IMR-90 (cell line): ENCODE measurements around the gene A1CF. TPM values are rescaled to one million over a fixed set of nuclear protein-coding genes. Genes with fewer than 3 reads are reported as not detected.

ENCODE experiments used
- ATAC-seq: fragments of 200-7000 bp; cut with Tn5 transposase; 2 replicates; pipeline ENCODE4 v1.9.1; 2020; ENCODE audit warnings: low read depth, mild to moderate bottlenecking, moderate library complexity
- BruUV-seq: library from RNA; stranded (reverse); fragments of 400-500 nt; replicated peaks from 2 replicates; lab custom pipeline; 2021; lab: Mats Ljungman, UMichigan
- CTCF ChIA-PET: fragments of 300-600 bp; formaldehyde crosslinking; extraction: SDS; loops from one replicate; lab custom pipeline; 2021; ENCODE audit warnings: antibody characterized with exemption; lab: Yijun Ruan, JAX
- POLR2A ChIA-PET: fragments of 300-600 bp; sonication (Branson Sonifier 250); formaldehyde crosslinking; loops from one replicate; lab custom pipeline; 2022; ENCODE audit warnings: antibody characterized with exemption; ENCODE audit not compliant: unreplicated experiment; lab: Charles Lee
- DNase-seq: peaks from one replicate; pipeline ENCODE4 v3.0.0; 2013
- H2AFZ ChIP-seq: replicated peaks from 2 replicates; pipeline ENCODE3; 2013; ENCODE audit warnings: low read length, mild to moderate bottlenecking; ENCODE audit not compliant: poor library complexity
- H2AK5ac ChIP-seq: 2 replicates; pipeline ENCODE4 v1.6.1; 2013; ENCODE audit warnings: low read depth, low read length, inconsistent platforms
- H2AK9ac ChIP-seq: replicated peaks from 2 replicates; pipeline ENCODE3; 2013; ENCODE audit warnings: mild to moderate bottlenecking, low read depth, low read length, moderate library complexity; ENCODE audit not compliant: poor library complexity
- H2BK120ac ChIP-seq: 2 replicates; pipeline ENCODE4 v1.6.1; 2013; ENCODE audit warnings: low read depth, low read length, inconsistent platforms
- H2BK15ac ChIP-seq: 3 replicates; pipeline ENCODE4 v1.6.1; 2013; ENCODE audit warnings: low read depth, low read length, inconsistent platforms
- H2BK20ac ChIP-seq: 2 replicates; pipeline ENCODE4 v1.6.1; 2013; ENCODE audit warnings: low read depth, mild to moderate bottlenecking, inconsistent platforms, low read length, moderate library complexity
- H2BK5ac ChIP-seq: 2 replicates; pipeline ENCODE4 v1.6.1; 2013; ENCODE audit warnings: mild to moderate bottlenecking, low read depth, low read length, inconsistent platforms; ENCODE audit not compliant: poor library complexity, severe bottlenecking
- H3K14ac ChIP-seq: replicated peaks from 2 replicates; pipeline ENCODE4 v1.6.1; 2013; ENCODE audit warnings: low read depth, low read length, inconsistent platforms
- H3K18ac ChIP-seq: 2 replicates; pipeline ENCODE4 v1.6.1; 2013; ENCODE audit warnings: low read depth, low read length, control low read depth
- H3K23ac ChIP-seq: 2 replicates; pipeline ENCODE4 v1.6.1; 2013; ENCODE audit warnings: low read depth, low read length, inconsistent platforms
- H3K27ac ChIP-seq: 2 replicates; pipeline ENCODE4 v1.5.1; 2013; ENCODE audit warnings: mild to moderate bottlenecking, control low read depth, low read length; ENCODE audit not compliant: insufficient read depth
- H3K27me3 ChIP-seq: 2 replicates; pipeline ENCODE4 v1.6.1; 2013; ENCODE audit warnings: low read length; ENCODE audit not compliant: control insufficient read depth, insufficient read depth
- H3K36me3 ChIP-seq: 2 replicates; pipeline ENCODE4 v1.6.1; 2013; ENCODE audit warnings: low read length, mixed read lengths; ENCODE audit not compliant: control insufficient read depth, insufficient read depth
- H3K4ac ChIP-seq: 2 replicates; pipeline ENCODE4 v1.6.1; 2013; ENCODE audit warnings: low read depth, low read length, inconsistent platforms
- H3K4me1 ChIP-seq: 2 replicates; pipeline ENCODE4 v1.6.1; 2013; ENCODE audit warnings: low read length, mixed read lengths; ENCODE audit not compliant: control insufficient read depth, insufficient read depth
- H3K4me2 ChIP-seq: 2 replicates; pipeline ENCODE4 v1.6.1; 2013; ENCODE audit warnings: low read depth, mild to moderate bottlenecking, control low read depth, low read length, moderate library complexity
- H3K4me3 ChIP-seq: 2 replicates; pipeline ENCODE4 v1.5.1; 2013; ENCODE audit warnings: low read depth, mild to moderate bottlenecking, control low read depth, low read length, moderate library complexity; ENCODE audit not compliant: insufficient read depth
- H3K56ac ChIP-seq: 2 replicates; pipeline ENCODE4 v1.6.1; 2013; ENCODE audit warnings: low read length, inconsistent platforms; ENCODE audit not compliant: insufficient read depth; ENCODE audit errors: extremely low read depth
- H3K79me1 ChIP-seq, 2 experiments: 2 replicates each; pipeline ENCODE4 v1.6.1; 2013; ENCODE audit warnings: low read length in 2 of 2, inconsistent platforms in 1 of 2, low read depth in 1 of 2
- H3K9ac ChIP-seq: 2 replicates; pipeline ENCODE4 v1.6.1; 2013; ENCODE audit warnings: low read depth, low read length, control low read depth
- H3K9me1 ChIP-seq: 2 replicates; pipeline ENCODE4 v1.6.1; 2013; ENCODE audit warnings: low read length, inconsistent platforms; ENCODE audit not compliant: insufficient read depth
- H3K9me3 ChIP-seq: 2 replicates; pipeline ENCODE4 v1.6.1; 2013; ENCODE audit warnings: low read length; ENCODE audit not compliant: control insufficient read depth, insufficient read depth
- H4K20me1 ChIP-seq: 2 replicates; pipeline ENCODE4 v1.6.1; 2013; ENCODE audit warnings: low read length, inconsistent platforms; ENCODE audit not compliant: insufficient read depth
- H4K5ac ChIP-seq: 2 replicates; pipeline ENCODE4 v1.6.1; 2013; ENCODE audit warnings: mild to moderate bottlenecking, low read depth, low read length, control low read depth
- H4K8ac ChIP-seq, 2 experiments: 2 replicates each; pipeline ENCODE4 v1.6.1; 2013; ENCODE audit warnings: low read depth in 2 of 2, low read length in 2 of 2, control low read depth in 1 of 2, inconsistent platforms in 1 of 2
- H4K91ac ChIP-seq: 2 replicates; pipeline ENCODE4 v1.6.1; 2013; ENCODE audit warnings: low read depth, low read length, inconsistent platforms; ENCODE audit not compliant: insufficient read depth
- BHLHE40 ChIP-seq: fragments of 150-350 bp; IDR thresholded peaks from 2 replicates; pipeline ENCODE4 v1.6.1; 2016; ENCODE audit warnings: mild to moderate bottlenecking, low read depth, low read length
- CTCF ChIP-seq: conservative IDR thresholded peaks from 2 replicates; pipeline ENCODE4 v1.5.1; 2012; ENCODE audit warnings: mild to moderate bottlenecking, low read depth, low read length, improper control_type of control experiment
- ELK1 ChIP-seq: fragments of 150-350 bp; IDR thresholded peaks from 2 replicates; pipeline ENCODE4 v1.6.1; 2016; ENCODE audit warnings: low read depth, mild to moderate bottlenecking, low read length, moderate library complexity, borderline replicate concordance
- FOS ChIP-seq: fragments of 150-350 bp; IDR thresholded peaks from 2 replicates; pipeline ENCODE4 v1.6.1; 2016; ENCODE audit warnings: low read depth, low read length
- MAFK ChIP-seq: IDR thresholded peaks from 2 replicates; pipeline ENCODE4 v1.6.1; 2012; ENCODE audit warnings: low read depth, low read length, improper control_type of control experiment
- MAZ ChIP-seq: IDR thresholded peaks from 2 replicates; pipeline ENCODE4 v1.6.1; 2012; ENCODE audit warnings: low read depth, mild to moderate bottlenecking, low read length, improper control_type of control experiment, moderate library complexity, borderline replicate concordance
- MXI1 ChIP-seq: IDR thresholded peaks from 2 replicates; pipeline ENCODE4 v1.6.1; 2012; ENCODE audit warnings: low read depth, mild to moderate bottlenecking, low read length, moderate library complexity, borderline replicate concordance
- NFE2L2 ChIP-seq: fragments of 150-350 bp; IDR thresholded peaks from 2 replicates; pipeline ENCODE4 v1.6.1; 2016; ENCODE audit warnings: low read depth, mild to moderate bottlenecking, low read length
- POLR2A ChIP-seq: IDR thresholded peaks from 2 replicates; pipeline ENCODE4 v1.6.1; 2012; ENCODE audit warnings: mild to moderate bottlenecking, low read depth, low read length
- RAD21 ChIP-seq: IDR thresholded peaks from 2 replicates; pipeline ENCODE4 v1.6.1; 2012; ENCODE audit warnings: low read length, improper control_type of control experiment
- RCOR1 ChIP-seq: IDR thresholded peaks from 2 replicates; pipeline ENCODE4 v1.6.1; 2012; ENCODE audit warnings: mild to moderate bottlenecking, low read length, improper control_type of control experiment; ENCODE audit not compliant: insufficient replicate concordance
- RFX5 ChIP-seq: IDR thresholded peaks from 2 replicates; pipeline ENCODE4 v1.8.0; 2012; ENCODE audit warnings: low read depth, mild to moderate bottlenecking, low read length, moderate library complexity
- USF2 ChIP-seq: fragments of 150-350 bp; IDR thresholded peaks from 2 replicates; pipeline ENCODE4 v1.6.1; 2017; ENCODE audit warnings: mild to moderate bottlenecking, antibody characterized with exemption, low read length, low read depth
- WGBS, 2 experiments: methylation state at CpG; one replicate each; pipeline versions ENCODE4 v1.1.5 to v1.1.7; 2013; ENCODE audit warnings: missing lambda C conversion rate in 2 of 2; ENCODE audit not compliant: insufficient read length in 1 of 2; ENCODE audit errors: extremely low coverage in 2 of 2; 5-methylcytosine and 5-hydroxymethylcytosine counted together
- dilution Hi-C: fragments of 300-500 bp; cut with HindIII; formaldehyde crosslinking; loops from one replicate; pipeline ENCODE4 v1.14.3; 2018; ENCODE audit warnings: low sequenced_read_pairs; ENCODE audit not compliant: unreplicated experiment
- in situ Hi-C: fragments of 300-500 bp; cut with MboI; formaldehyde crosslinking; loops from 3 replicates; pipeline ENCODE4 v1.14.3; 2019; ENCODE audit warnings: low sequenced_read_pairs, inconsistent platforms, mixed read lengths
- intact Hi-C: fragments of 100-400 bp; cut with micrococcal nuclease; formaldehyde crosslinking; loops from 2 replicates; pipeline ENCODE4 v1.10.0; 2022
- polyA plus RNA-seq, 3 experiments: library from polyadenylated mRNA; depleted of rRNA; stranded (reverse); fragments of >200 nt; gene quantifications; 2 replicates each; pipeline ENCODE4 v1.2.3, GENCODE V29; 2012; ENCODE audit warnings: low replicate concordance in 1 of 3
- total RNA-seq: library from RNA; depleted of rRNA; stranded (reverse); fragments of >200 nt; gene quantifications from 2 replicates; pipeline ENCODE4 v1.2.3, GENCODE V29; 2012

Gene A1CF
- total and polyA plus RNA-seq, 2 of the 4 experiments (the other 2 are of a cell fraction): not detected

GRCh38 chr10:50927522-50928189, 42.2 kb upstream of the A1CF start:
- ATAC-seq: peak; percentile 44; the same call in 1 of the 2 replicates
- no peak for DNase-seq
- Histone ChIP-seq H3K4ac (no peak overlapping the region), H2BK120ac (no peak overlapping the region), H3K27ac (no peak overlapping the region), H3K18ac (no peak overlapping the region), H3K9me3 (peaks cover 3% of the 10 kb centered on the region; the same call in 1 of the 2 replicates), H3K27me3 (peaks cover 2% of the 10 kb centered on the region), H2BK15ac (no peak overlapping the region), H2AFZ (no peak overlapping the region), H3K23ac (no peak overlapping the region), H3K9me1 (no peaks in the 10 kb centered on the region), H3K79me1 (no peaks in the 10 kb centered on the region), H4K8ac (no peak overlapping the region), H4K20me1 (no peaks in the 10 kb centered on the region), H4K5ac (no peak overlapping the region), H2AK9ac (no peak overlapping the region), H2BK5ac (no peak overlapping the region), H3K4me1 (no peaks in the 10 kb centered on the region), H3K56ac (no peak overlapping the region), H3K9ac (no peak overlapping the region), H2BK20ac (no peak overlapping the region), H3K36me3 (no peaks in the 10 kb centered on the region), H4K91ac (no peak overlapping the region), H2AK5ac (no peak overlapping the region), H3K4me2 (no peak overlapping the region), H3K14ac (no peak overlapping the region), H3K4me3 (no peak overlapping the region)
- no CpG with 5 or more reads among the region's 2 CpGs for WGBS, 2 experiments
- TF ChIP-seq RFX5 (no peak), MXI1 (no peak), BHLHE40 (no peak), NFE2L2 (no peak), ELK1 (no peak), FOS (no peak), MAZ (no peak), MAFK (no peak), RAD21 (no peak), USF2 (no peak), RCOR1 (no peak), POLR2A (no peak), CTCF (no peak)
- dilution Hi-C loops (no loop called here), intact Hi-C loops (no loop called here), in situ Hi-C loops (no loop called here)
- BruUV-seq: no TSS peak
- POLR2A ChIA-PET: no interaction called here
- CTCF ChIA-PET: no interaction called here
